SIG-M5 treated with dmso at 0.1 percent for 504 hours (cell line): ENCODE measurements around the gene ABAT.

Experiments
- DNase-seq: peaks from one replicate; lab custom pipeline; 2025; ENCODE audit not compliant: unreplicated experiment; lab: John Stamatoyannopoulos, UW

Gene ABAT

DNA sequence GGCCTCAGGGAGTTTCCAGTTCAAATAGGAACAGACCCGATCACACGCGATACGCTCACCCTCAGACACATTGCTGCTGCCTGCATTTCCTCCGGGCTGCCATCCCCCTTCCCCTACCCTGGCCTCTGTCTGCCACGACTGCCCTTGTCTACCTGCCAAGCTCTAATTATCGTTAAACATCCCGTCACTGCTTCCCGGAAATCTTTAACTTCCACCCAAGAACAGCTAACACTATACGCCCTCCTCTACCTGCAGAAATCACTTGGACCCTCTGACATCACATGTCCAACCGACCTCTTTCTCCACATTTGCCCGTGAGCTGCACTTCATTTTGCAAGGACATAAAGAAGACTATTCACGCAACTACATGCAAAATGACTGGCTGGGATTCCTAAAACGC, 40.4 kb downstream of the ABAT start:
- DNase-seq, result no peak

GRCh38 chr16:8716052-8716451, 41.6 kb downstream of the ABAT start:
- no peak for DNase-seq

DNA sequence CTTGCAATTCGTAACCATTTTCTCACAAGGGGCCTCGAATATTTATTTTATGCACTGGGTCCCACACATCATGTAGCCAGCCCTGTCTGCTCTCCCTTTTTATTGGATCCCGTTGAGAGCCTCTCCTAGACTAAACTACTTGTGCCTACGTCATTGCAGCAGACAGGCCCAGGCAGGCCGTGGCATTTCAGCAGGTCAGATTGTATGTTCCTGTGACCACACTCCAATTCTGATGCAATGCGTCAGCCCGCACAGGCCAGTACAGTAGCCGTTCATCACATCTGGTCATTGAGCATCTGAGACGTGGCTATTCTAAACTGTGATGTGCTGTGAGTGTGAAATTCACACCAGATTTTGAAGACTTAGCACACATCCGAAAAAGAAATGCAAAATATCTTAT, 42.2 kb downstream of the ABAT start:
- DNase-seq, result no peak

DNA sequence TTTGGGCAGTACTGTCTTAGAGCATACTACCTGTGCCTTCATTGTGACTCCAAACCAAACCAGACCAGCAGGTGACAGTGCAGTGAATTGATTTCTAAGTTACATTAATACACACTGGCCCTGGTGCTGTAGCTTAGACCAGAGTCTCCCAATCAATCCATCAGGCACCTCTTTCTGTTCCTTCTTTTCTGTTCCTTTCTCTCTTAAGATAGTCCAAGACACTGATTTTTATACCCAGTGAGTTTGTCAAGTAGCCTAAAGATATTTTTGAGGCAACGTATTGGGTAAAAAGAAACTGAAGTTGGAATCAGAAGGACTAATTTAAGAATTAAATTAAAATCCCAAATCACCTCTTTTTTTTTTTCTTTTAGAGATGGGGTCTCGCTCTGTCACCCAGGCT, 43.1 kb downstream of the ABAT start:
- no peak for DNase-seq

DNA sequence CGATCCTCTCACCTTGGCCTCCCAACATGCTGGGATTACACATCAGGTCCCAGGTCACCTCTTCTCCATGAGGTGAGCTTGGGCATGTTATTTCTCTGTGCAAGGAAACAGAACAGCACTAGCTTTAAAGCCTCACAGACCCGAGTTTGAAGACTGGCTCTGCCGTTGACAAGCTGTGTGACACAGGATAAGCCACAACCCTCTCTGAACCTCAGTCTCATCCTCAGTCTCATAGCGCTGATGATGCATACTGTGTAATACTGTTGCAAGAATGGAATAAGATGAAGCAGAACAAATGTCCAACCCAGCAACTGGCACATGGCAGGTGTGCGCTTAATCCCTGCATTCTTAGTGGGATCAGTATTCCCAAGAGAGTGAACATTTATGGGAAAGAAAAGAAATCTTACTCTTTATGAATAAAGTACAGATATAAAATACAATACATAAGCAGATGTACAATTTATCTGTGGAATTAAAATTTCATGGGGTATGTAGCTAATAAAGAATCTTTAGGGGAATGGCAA, 43.5 kb downstream of the ABAT start:
- no peak for DNase-seq

DNA sequence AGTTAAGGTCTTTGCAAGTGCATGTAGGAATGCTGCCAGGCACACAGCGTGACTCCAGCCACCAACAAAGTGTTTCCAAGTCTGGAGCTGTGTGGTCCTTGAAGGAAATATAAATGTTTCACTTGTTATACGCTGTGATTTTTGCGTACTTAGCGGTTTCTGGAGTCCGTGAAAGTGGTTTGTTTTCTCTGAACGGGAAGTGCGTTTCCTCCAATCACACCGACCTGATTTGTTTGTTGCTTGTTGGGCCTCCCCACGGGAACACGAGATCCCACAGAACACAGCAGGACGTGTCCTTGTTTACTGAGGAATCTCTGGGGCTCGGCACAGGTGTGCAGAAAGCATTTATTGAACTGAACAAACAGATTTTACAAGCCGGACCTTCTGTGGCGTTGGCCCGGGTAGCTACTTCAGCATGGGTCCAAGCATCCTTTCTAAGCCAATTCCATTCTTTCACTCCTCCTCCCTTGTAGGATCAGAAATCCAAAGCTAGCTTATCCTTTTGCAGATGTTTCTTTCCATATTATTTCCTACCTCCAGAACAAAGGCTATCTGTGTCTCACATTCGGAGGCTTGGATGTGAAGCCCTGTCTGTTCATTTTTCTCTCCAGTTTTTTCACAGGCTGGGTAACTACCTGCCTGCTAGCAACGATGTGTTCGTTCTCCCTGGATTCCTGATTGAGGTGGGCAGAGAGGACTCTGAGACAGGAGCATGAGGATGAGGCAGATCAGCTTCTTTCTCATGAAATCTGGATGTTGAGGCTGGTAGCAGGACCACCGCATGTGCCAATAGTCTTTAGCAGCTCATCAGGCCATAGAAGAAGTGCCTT, 44.6 kb downstream of the ABAT start:
- DNase-seq, result no peak

- no peak for DNase-seq
These were observed 45.9 kb downstream of the ABAT start for GRCh38 chr16:8720080-8720966.

GRCh38 chr16:8720967-8721308, 46.5 kb downstream of the ABAT start:
- DNase-seq, result no peak

GRCh38 chr16:8721336-8722024, 47.1 kb downstream of the ABAT start:
- no peak for DNase-seq

DNA sequence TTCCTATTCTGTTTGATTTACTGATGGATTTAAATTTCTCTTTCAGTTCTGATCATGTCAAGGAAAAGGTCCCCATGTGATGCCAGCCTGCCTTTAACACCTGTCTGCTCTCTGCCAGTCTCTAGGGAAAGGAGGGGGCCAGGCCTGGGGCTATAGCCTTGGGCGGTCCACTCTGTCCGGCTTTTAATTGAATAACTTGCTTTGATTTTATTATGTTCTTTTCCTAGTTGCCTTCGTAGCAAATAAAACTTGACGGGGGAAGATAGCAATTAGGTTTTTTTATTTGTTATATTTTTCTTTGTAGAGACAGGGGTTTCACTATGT, 47.6 kb downstream of the ABAT start:
- no peak for DNase-seq

- DNase-seq, result no peak
These were observed 51.2 kb downstream of the ABAT start for GRCh38 chr16:8725513-8726178.

DNA sequence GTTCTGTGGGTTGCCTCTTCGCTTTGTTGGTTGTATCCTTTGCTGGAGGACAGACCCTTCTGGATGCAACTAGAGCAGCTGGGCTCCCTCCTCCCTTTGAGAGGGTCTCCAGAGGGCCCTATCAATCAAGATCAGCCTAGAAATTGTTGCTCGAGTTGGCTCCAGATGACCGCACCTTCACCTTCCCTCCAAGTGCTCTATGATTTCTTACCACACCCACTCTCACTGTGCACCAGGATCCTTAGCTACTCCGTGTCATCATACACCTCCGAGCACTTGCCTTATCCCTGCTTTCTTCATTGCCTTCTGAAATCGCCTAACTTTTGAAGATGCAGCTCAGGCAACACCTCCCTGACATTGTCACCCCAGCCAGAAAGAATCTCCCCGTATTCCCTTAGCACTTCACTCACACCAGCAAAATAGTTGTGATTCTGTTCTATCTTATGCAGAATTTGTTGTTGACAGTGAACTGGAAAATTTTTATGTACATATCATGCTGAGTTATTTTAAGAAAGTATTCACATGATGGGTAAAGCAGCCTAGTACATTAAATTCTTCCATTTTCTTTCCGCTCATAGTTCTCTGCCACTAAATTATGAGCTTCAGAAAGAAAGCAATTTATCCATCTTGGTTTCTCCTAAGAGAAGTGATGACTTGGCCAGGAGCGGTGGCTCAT, 52.9 kb downstream of the ABAT start:
- DNase-seq, result no peak

DNA sequence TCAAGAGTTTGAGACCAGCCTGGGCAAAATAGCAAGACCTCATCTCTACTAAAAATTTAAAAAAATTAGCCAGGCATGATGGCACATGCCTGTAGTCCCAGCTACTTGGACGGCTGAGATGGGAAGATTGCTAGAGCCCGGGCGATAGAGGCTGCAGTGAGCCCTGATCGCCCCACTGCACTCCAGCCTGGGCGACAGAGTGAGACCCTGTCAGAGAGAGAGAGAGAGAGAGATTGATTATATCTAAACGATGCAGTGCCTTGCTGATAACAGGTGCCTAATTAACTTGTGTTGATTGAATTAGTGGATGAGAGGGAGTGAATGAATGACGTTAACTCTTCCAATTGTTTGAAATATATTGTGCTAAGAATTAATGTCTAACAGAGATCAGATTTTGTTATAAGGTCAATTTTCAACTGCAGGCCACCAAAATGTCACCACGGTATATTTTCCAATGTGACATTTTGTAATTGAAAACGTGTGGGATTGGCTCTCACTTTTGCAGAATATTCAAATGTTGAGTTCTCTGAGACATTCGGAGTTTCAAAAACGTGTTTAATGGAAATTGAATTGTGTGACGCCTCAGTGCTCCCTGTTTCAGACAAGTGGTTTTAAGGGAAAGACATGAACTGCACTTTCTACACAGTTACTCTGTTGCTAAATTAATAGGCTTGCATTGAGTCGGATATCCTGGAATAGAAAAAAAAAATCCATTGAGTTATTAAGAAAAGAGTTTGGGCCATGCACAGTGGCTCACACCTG, 53.6 kb downstream of the ABAT start:
- DNase-seq, result no peak

- DNase-seq, result no peak
These were observed 55.4 kb downstream of the ABAT start for GRCh38 chr16:8729779-8730334.

GRCh38 chr16:8730335-8730915, 56.0 kb downstream of the ABAT start:
- DNase-seq, result no peak

GRCh38 chr16:8733849-8734540, 59.6 kb downstream of the ABAT start:
- DNase-seq, result no peak

DNA sequence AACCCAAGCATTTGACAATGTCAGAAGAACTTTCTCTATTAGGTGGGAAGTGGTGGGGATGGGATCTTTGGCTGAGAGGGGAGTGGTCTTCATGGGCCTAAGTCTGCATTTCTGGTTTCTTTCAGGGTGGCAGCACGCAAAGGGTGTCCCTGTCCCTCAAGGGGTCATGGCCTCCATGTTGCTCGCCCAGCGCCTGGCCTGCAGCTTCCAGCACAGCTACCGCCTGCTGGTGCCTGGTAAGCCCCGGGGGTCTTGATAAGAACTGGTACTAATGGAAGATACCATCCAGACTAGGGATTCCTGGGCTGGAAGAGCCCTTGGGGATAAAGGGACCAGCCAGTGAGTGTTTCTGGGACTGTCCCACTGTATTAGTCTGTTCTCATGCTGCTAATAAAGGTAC, 61.2 kb downstream of the ABAT start:
- no peak for DNase-seq

DNA sequence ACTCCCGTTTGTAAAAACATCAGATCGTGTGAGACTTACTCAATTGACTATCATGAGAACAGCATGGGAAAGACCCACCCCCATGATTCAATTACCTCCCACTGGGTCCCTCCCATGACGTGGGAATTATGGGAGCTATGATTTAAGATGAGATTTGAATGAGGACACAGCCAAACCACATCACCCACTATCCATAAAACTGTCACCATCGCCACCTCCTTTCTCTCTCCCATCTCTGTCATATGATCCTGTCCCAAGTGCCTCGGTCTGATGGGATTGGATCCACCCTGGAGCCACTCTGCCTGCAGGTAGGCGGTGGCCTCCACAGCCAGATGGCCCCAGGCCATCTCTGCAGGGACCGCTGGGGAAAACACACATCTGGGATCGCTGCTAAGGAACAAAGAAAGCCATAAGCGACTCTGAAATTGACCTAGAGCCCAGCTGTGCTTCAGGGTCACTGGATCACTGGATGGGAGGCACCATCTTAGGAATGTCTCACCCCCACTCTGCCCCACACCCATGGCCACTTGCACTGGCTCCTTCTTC, 61.8 kb downstream of the ABAT start:
- DNase-seq, result no peak
